NT2/D1 (cell line): Measurements from ENCODE around the gene KLF15.

Experiments used
- SUZ12 ChIP-seq: IDR thresholded peaks from 2 replicates; pipeline ENCODE4 v1.6.1; 2011; ENCODE audit not compliant: insufficient read length, insufficient read depth; ENCODE audit errors: extremely low read depth
- YY1 ChIP-seq: IDR thresholded peaks from 2 replicates; pipeline ENCODE4 v1.6.1; 2011; ENCODE audit not compliant: insufficient read length, insufficient read depth
- ZNF274 ChIP-seq: IDR thresholded peaks from 2 replicates; pipeline ENCODE4 v1.6.1; 2011; ENCODE audit warnings: mild to moderate bottlenecking, low read depth, low read length

DNA sequence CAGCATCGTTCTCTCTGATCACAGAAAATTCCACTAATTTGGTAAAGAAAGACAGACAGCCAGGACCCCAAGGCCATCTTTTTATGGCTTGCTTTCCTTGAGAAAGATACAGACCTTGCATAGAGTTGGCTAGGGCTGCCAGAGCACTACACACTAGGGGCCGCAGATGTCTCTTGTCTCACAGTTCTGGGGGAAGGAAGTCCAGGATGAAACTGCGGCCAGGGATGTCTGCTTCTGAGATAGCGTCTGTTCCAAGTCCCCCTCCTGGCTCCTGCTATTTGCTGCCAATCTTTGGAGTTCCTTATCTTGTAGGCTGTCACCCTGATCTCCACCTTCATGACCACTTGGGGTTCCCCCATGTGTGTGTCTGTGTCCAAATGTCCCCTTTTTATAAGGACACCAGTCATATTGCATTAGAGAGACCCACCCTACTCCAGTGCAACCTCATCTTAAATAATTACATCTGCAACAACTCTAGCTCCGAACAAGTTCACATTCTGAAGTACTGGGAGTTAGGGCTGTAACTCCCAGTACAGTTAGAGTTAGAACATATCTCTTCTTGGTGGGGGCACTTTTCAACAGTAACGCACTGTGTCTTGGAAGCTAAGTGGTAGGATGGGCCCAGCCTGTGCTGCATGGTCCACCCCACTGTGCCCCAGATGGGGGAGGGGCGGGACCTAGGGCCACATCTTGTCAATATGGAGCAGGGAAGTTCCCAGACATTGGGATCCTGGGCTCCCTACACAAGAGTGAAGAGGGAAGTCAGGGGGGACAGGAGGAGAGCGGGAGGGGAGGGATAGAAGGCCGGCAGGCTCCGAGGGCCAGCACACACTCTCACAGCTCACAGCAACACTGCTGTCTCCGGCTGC is 42.2 kb downstream of the KLF15 start:
- TF ChIP-seq YY1 = no peak
- no peak for TF ChIP-seq ZNF274
- TF ChIP-seq SUZ12 = no peak
